Measurements from ENCODE around the gene GFY.
"Not testable (repeated sequence)": the region's sequence is repeated elsewhere in the genome, so short reads cannot be mapped to it uniquely, and the experiment has no call there.

Gene GFY

GRCh38 chr19:49443366-49444099 lies 18.3 kb downstream of the GFY start:
- H3K36me3 Mint-ChIP-seq, result peaks cover 44% of the 10 kb centered on the region
- peak; percentile 92 for ATAC-seq
- peaks cover 48% of the 10 kb centered on the region for H3K4me1 Mint-ChIP-seq
- peak; percentile 97 to 99 for DNase-seq (ENCODE audit: low spot score in 2 of 2)
- H3K4me3 Mint-ChIP-seq, result peak overlapping the region; percentile 74
- H3K9me3 Mint-ChIP-seq, result no peaks in the 10 kb centered on the region
- H3K27ac Mint-ChIP-seq, result peak overlapping the region; percentile 88

DNA sequence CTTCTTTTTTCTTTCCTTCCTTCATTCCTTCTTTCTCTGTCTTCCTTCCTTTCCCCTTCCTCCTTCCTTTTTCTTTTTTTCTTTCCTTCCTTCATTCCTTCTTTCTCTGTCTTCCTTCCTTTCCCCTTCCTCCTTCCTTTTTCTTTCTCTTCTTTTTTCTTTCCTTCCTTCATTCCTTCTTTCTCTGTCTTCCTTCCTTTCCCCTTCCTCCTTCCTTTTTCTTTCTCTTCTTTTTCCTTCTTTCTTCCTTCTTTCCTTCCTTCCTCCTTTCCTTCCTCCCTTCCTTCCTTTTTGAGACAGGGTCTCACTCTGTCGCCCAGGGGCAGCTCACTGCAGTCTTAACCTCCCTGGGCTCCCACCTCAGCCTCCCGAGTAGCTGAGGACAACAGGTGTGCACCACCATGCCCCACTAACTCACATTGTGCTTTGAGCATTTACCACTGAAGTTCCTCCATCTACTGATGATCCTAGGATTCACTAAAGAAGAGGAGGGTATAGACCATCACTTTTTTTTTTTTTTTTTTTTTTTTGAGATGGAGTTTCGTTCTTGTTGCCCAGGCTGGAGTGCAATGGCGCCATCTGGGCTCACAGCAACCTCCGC lies 19.0 kb downstream of the GFY start:
- H3K36me3 Mint-ChIP-seq, result peaks cover 50% of the 10 kb centered on the region
- H3K9me3 Mint-ChIP-seq; DNase-seq (ENCODE audit: low spot score in 2 of 2); ATAC-seq: not testable (repeated sequence)
- H3K27ac Mint-ChIP-seq, result peak overlapping the region; percentile 88
- peaks cover 54% of the 10 kb centered on the region for H3K4me1 Mint-ChIP-seq
- H3K4me3 Mint-ChIP-seq, result peak overlapping the region; percentile 74

GRCh38 chr19:49445997-49446396 lies 20.8 kb downstream of the GFY start:
- H3K4me1 Mint-ChIP-seq, result peaks cover 59% of the 10 kb centered on the region
- DNase-seq (ENCODE audit: low spot score in 2 of 2) (no peak), ATAC-seq (no peak)
- H3K9me3 Mint-ChIP-seq, result no peaks in the 10 kb centered on the region
- H3K4me3 Mint-ChIP-seq, result no peak overlapping the region
- H3K36me3 Mint-ChIP-seq, result peaks cover 68% of the 10 kb centered on the region
- peak overlapping the region; percentile 17 for H3K27ac Mint-ChIP-seq

DNA sequence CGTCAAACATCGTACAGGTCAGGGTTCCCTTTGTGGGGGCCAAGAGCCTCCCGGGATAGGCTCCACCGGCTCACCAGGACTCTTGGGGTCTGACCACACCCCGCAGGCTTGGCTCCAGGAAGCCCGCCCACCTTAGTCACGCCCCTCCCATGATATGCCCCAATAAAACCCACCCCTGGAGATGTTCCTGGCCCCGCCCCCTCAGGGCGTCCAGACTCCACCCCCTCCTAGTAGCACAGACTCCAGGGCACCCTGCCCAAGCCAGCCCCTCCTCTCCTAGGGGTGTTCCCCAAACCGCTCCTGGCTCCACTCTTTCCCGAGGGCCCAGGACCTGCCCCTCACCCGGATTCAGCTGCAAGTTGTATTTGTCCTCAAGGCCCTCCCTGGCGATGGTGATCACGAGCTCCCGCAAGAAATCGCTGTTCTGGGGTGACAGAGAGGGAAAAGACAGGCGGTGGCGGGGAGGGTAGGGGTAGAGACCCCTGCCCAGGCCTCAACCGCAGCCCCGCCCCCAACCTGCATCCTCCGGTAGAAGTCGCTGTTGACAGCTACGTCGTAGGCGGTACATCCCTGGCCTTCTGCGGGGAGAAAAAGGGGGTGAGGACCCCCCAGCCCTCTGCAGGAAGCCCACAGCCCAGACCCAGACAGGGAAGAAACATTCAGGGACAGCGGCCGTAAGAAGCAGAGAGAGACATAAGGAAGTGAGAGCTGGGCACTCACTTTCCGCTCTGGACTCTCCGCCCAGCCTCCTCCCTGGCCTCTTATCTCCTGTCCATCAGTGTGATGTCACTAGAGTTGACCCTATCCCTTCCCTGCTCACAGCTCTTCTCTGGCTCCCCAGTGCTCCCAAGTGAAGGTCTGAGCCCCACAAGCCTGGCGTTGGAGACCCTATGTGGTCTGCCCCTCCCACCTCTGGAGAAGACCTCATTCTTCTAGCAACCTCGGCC lies 22.6 kb downstream of the GFY start:
- DNase-seq (ENCODE audit: low spot score in 2 of 2) (no peak), ATAC-seq (no peak)
- Mint-ChIP-seq H3K4me3 (no peak overlapping the region), H3K4me1 (peaks cover 51% of the 10 kb centered on the region), H3K36me3 (peaks cover 78% of the 10 kb centered on the region), H3K9me3 (no peaks in the 10 kb centered on the region), H3K27ac (peak overlapping the region; percentile 87)

GRCh38 chr19:49448432-49448786 lies 23.2 kb downstream of the GFY start:
- H3K27ac Mint-ChIP-seq, result peak overlapping the region; percentile 87

DNA sequence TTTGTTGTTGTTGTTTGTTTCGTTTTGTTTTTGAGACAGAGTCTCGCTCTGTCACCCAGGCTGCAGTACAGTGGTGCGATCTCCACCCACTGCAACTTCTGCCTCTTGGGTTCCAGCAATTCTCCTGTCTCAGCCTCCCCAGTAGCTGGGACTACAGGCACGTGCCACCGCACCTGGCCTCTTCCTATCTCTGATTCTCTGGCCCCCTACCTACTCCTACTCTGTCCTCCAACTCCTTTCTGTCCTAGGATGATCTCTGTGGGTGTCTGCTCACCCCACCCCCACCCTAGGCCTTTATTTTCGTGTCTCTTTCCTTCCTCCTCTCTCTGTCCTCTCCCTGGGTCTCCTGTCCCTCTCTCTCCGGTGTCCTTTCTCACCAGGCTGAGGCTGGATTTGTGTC lies 25.2 kb downstream of the GFY start:
- Mint-ChIP-seq H3K27ac (peak overlapping the region; percentile 98), H3K9me3 (no peaks in the 10 kb centered on the region), H3K4me1 (peaks cover 43% of the 10 kb centered on the region), H3K4me3 (peak overlapping the region; percentile 91), H3K36me3 (peaks cover 74% of the 10 kb centered on the region)
- ATAC-seq (no peak), DNase-seq (ENCODE audit: low spot score in 2 of 2) (no peak)

More at GRCh38 chr19:49448432-49448786, 23.2 kb downstream of the GFY start:
- no peak for ATAC-seq
- DNase-seq (ENCODE audit: low spot score in 2 of 2), result no peak
- H3K9me3 Mint-ChIP-seq, result no peaks in the 10 kb centered on the region
- H3K4me3 Mint-ChIP-seq, result peak overlapping the region; percentile 91
- peaks cover 55% of the 10 kb centered on the region for H3K4me1 Mint-ChIP-seq
- peaks cover 78% of the 10 kb centered on the region for H3K36me3 Mint-ChIP-seq

DNA sequence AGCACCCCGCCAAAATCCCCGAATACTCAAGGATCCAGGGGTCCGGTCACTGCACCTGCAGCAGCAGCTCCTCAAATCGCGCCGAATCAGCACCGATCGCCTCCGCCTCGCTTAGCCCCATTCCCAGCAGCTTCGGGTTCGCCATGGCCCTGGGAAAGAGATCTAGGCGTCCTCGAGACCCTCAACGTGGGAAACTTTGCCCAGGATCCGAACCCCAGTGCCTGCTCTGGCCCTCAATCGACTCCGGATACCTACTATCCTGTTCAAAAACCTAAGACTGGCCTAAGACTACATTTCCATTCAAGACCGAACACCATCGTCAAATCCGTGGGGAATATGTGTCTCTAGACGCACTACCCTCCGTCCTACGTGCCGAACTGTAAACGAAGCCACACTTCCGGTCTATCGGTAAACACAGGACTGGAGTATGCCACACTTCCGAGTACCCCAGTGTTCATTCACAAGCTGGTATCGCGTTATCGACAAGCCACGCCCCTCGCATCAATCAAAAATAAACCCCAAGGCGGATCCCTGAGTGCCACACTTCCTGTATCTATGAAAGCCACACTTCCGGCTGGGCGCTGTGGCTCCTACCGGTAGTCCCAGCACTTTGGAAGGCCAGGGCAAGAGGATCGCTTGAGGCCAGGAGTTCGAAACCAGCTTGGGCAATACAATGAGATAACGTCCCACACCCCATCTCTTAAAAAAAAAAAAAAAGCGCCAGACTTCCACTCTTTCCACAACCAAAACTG lies 26.4 kb downstream of the GFY start, which contains the start of gene PIH1D1:
TSS of gene PIH1D1 (minus strand) at position 385 of the 752 bp plus-strand sequence. CDS start at position 145, 240 bp downstream.
- H3K9me3 Mint-ChIP-seq, result no peaks in the 10 kb centered on the region
- peak; percentile 77 to 94 for DNase-seq (ENCODE audit: low spot score in 2 of 2)
- H3K36me3 Mint-ChIP-seq, result peaks cover 79% of the 10 kb centered on the region
- peak within 1 kb of the TSS; percentile 91 for H3K4me3 Mint-ChIP-seq
- H3K4me1 Mint-ChIP-seq, result peaks cover 43% of the 10 kb centered on the region
- H3K27ac Mint-ChIP-seq, result peak within 1 kb of the TSS; percentile 98
- peak; percentile 82 for ATAC-seq

DNA sequence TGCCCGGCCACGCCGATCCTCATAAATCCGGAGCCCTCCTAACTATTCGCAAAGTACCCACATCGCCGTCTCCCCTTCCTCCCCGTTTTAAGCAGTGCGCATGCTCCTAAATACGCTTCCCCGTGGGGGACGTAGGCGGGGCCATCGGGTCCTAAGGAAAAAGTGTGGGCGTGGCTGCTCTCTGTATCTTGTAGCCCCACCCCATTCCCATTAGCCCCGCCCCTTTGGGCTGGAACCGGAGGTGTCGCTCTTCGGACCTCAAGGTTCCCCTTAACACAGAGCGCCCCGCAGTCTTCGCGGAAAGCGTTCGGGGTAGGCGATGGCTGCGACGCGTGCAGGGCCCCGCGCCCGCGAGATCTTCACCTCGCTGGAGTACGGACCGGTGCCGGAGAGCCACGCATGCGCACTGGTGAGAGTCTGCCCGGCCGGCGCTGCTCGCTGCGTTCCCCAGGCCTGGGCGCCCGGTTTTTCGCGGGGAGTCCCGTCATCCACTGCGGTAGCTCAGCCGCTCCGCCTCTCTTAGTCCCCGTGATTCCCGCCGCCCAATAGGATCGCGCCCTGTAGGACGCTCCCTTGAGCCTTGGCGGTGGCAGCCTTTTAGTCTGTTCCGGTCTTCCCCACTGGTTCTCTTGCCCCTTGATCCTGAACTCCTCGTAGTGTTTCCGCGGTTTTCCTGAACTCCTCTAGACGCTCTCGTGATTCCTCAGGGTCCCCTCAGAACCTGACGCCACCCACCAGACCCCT lies 28.0 kb downstream of the GFY start, which contains the start of gene ALDH16A1:
TSS of gene ALDH16A1 (plus strand) at position 213 of the 744 bp plus-strand sequence. CDS start at position 320, 107 bp downstream.
- peaks cover 56% of the 10 kb centered on the region for H3K4me1 Mint-ChIP-seq
- peak within 1 kb of the TSS; percentile 98 for H3K27ac Mint-ChIP-seq
- H3K9me3 Mint-ChIP-seq, result no peaks in the 10 kb centered on the region
- DNase-seq (ENCODE audit: low spot score in 2 of 2), result peak; percentile 95 to 99
- ATAC-seq, result peak; percentile 93
- peaks cover 76% of the 10 kb centered on the region for H3K36me3 Mint-ChIP-seq
- peak within 1 kb of the TSS; percentile 91 for H3K4me3 Mint-ChIP-seq

- Mint-ChIP-seq H3K27ac (peak overlapping the region; percentile 98), H3K36me3 (peaks cover 69% of the 10 kb centered on the region), H3K4me3 (peak overlapping the region; percentile 91), H3K4me1 (peaks cover 50% of the 10 kb centered on the region), H3K9me3 (no peaks in the 10 kb centered on the region)
- DNase-seq (ENCODE audit: low spot score in 2 of 2) (no peak), ATAC-seq (no peak)
Observed at GRCh38 chr19:49453757-49454240, 28.6 kb downstream of the GFY start.

DNA sequence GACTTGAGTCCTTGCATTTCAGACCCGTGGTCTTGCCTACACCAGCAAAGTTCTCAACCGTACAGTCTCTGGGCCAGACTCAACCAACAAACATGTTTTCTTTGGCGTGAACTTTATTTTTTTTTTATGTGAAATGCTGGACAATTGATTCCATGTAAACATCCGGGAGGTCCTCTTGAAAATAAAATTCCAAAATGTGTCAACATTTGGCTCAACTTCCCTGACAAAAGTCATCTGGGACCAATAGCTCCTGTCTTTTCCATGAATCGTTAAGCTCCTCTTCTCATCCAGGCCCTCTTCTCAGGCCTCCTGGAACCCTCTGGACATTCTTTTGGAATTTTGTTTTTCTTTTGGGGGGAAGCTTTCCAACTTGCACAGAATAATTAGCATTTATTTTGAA lies 30.6 kb downstream of the GFY start:
- Mint-ChIP-seq H3K36me3 (peaks cover 66% of the 10 kb centered on the region), H3K4me3 (no peak overlapping the region), H3K9me3 (no peaks in the 10 kb centered on the region), H3K4me1 (peaks cover 36% of the 10 kb centered on the region), H3K27ac (peak overlapping the region; percentile 56)
- DNase-seq (ENCODE audit: low spot score in 2 of 2), result no peak
- ATAC-seq, result no peak

DNA sequence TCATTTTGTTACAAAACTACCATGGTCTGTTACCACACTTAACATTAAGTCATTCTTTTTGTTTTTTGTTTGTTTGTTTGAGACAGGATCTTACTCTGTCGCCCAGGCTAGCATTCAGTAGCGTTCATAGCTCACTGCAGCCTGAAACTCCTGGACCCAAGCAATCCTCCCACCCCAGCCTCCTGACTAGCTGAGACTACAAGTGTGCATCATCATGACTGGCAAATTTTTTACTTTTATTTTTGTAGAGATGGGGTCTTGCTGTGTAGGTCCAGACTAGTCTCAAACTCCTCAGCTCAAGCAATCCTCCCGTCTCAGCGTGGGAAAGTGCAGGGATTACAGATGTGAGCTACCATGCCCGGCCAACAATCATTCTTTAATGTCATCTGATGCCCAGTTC lies 31.1 kb downstream of the GFY start:
- no peak overlapping the region for H3K4me3 Mint-ChIP-seq
- peaks cover 32% of the 10 kb centered on the region for H3K4me1 Mint-ChIP-seq
- peaks cover 64% of the 10 kb centered on the region for H3K36me3 Mint-ChIP-seq
- ATAC-seq, result no peak
- no peaks in the 10 kb centered on the region for H3K9me3 Mint-ChIP-seq
- no peak for DNase-seq (ENCODE audit: low spot score in 2 of 2)
- peak overlapping the region; percentile 56 for H3K27ac Mint-ChIP-seq

- Mint-ChIP-seq H3K9me3 (no peaks in the 10 kb centered on the region), H3K4me3 (peak overlapping the region; percentile 14), H3K36me3 (peaks cover 47% of the 10 kb centered on the region), H3K27ac (peak overlapping the region; percentile 88), H3K4me1 (peaks cover 22% of the 10 kb centered on the region)
- DNase-seq (ENCODE audit: low spot score in 2 of 2) (no peak), ATAC-seq (no peak)
Observed at GRCh38 chr19:49458567-49458903, 33.3 kb downstream of the GFY start.

- Mint-ChIP-seq H3K9me3 (no peaks in the 10 kb centered on the region), H3K36me3 (peaks cover 45% of the 10 kb centered on the region), H3K27ac (no peak overlapping the region), H3K4me3 (no peak overlapping the region), H3K4me1 (peaks cover 16% of the 10 kb centered on the region)
- no peak for DNase-seq (ENCODE audit: low spot score in 2 of 2)
- ATAC-seq, result no peak
Observed at GRCh38 chr19:49459388-49459787, 34.2 kb downstream of the GFY start.

GRCh38 chr19:49461130-49461529 lies 35.9 kb downstream of the GFY start:
- not testable (repeated sequence) for H3K9me3 Mint-ChIP-seq; H3K27ac Mint-ChIP-seq; ATAC-seq; DNase-seq (ENCODE audit: low spot score in 2 of 2); H3K4me3 Mint-ChIP-seq
- Mint-ChIP-seq H3K4me1 (peaks cover 15% of the 10 kb centered on the region), H3K36me3 (peaks cover 41% of the 10 kb centered on the region)

All from stimulated activated effector memory CD8-positive, alpha-beta T cell treated with anti-CD3 and anti-CD28 coated beads, Interleukin-12 subunit alpha, Interleukin-12 subunit beta, amount 100 ng/mL, for 72 hours (primary cell).